Progenitor cell of endocrine pancreas (in vitro differentiated cells): ENCODE measurements around the gene SMCO2. TPM values are rescaled to one million over a fixed set of nuclear protein-coding genes. Genes with fewer than 3 reads are reported as not detected.

Experiments
- DNase-seq: peaks from one replicate; pipeline ENCODE4 v3.0.0; 2021; ENCODE audit warnings: low spot score; ENCODE audit not compliant: unreplicated experiment
- H3K27ac Mint-ChIP-seq: 2 replicates; pipeline ENCODE4 v1.8.0; 2021; ENCODE audit warnings: mild to moderate bottlenecking, moderate library complexity, mixed read lengths
- H3K27me3 Mint-ChIP-seq: 2 replicates; pipeline ENCODE4 v1.8.0; 2021; ENCODE audit warnings: mixed read lengths
- H3K36me3 Mint-ChIP-seq: 2 replicates; pipeline ENCODE4 v1.8.0; 2022; ENCODE audit warnings: mixed read lengths; ENCODE audit not compliant: insufficient read depth
- H3K4me1 Mint-ChIP-seq: 2 replicates; pipeline ENCODE4 v1.8.0; 2021; ENCODE audit warnings: low read depth, mixed read lengths
- H3K4me3 Mint-ChIP-seq: 2 replicates; pipeline ENCODE4 v1.8.0; 2021; ENCODE audit warnings: low read depth, mild to moderate bottlenecking, moderate library complexity, mixed read lengths
- H3K9me3 Mint-ChIP-seq: 2 replicates; pipeline ENCODE4 v1.8.0; 2021; ENCODE audit warnings: low read depth, mixed read lengths
- total RNA-seq: library from RNA; stranded (reverse); gene quantifications from 2 replicates; pipeline ENCODE4 v1.2.1, GENCODE V29; 2021
- TF ChIP-seq, protein P1 (sequence below): fragments of 200-600 bp; sonication (generic); IDR thresholded peaks from one replicate; pipeline ENCODE4 v1.5.0; 2021; ENCODE audit warnings: antibody characterized with exemption, mild to moderate bottlenecking; ENCODE audit not compliant: unreplicated experiment

The SMCO2 gene
- total RNA-seq, 1 donor from 2014 or later, result 1.4 TPM

DNA sequence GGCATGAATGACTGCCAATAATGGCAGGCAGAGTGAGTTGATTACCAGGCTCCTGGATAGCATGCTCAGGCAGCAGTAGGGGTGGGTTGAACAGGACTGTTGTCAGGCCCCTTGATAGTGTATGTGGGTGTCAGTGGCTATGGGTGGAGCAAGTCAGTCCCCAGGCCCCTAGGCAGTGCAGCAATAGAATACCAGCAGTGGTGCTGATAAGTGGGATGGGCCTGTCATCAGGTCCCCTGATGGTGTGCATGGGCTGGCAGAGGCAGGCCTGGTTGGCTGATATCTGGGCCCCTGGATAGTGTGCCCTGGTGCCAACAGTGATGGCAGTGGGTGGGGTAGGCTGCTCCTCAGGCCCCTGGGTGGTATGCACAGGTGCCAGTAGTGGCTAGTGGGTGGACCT is 32.4 kb downstream of the SMCO2 start:
- H3K4me1 Mint-ChIP-seq, result peaks cover 3% of the 10 kb centered on the region
- peaks cover 32% of the 10 kb centered on the region for H3K9me3 Mint-ChIP-seq
- TF ChIP-seq, protein P1, sequence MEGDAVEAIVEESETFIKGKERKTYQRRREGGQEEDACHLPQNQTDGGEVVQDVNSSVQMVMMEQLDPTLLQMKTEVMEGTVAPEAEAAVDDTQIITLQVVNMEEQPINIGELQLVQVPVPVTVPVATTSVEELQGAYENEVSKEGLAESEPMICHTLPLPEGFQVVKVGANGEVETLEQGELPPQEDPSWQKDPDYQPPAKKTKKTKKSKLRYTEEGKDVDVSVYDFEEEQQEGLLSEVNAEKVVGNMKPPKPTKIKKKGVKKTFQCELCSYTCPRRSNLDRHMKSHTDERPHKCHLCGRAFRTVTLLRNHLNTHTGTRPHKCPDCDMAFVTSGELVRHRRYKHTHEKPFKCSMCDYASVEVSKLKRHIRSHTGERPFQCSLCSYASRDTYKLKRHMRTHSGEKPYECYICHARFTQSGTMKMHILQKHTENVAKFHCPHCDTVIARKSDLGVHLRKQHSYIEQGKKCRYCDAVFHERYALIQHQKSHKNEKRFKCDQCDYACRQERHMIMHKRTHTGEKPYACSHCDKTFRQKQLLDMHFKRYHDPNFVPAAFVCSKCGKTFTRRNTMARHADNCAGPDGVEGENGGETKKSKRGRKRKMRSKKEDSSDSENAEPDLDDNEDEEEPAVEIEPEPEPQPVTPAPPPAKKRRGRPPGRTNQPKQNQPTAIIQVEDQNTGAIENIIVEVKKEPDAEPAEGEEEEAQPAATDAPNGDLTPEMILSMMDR, result no peak
- H3K27me3 Mint-ChIP-seq, result no peaks in the 10 kb centered on the region
- no peak overlapping the region for H3K27ac Mint-ChIP-seq
- no peak overlapping the region for H3K4me3 Mint-ChIP-seq
- H3K36me3 Mint-ChIP-seq, result peaks cover 14% of the 10 kb centered on the region
- no peak for DNase-seq

- H3K4me1 Mint-ChIP-seq, result peaks cover 3% of the 10 kb centered on the region
- no peaks in the 10 kb centered on the region for H3K27me3 Mint-ChIP-seq
- no peak overlapping the region for H3K27ac Mint-ChIP-seq
- no peak overlapping the region for H3K4me3 Mint-ChIP-seq
- H3K36me3 Mint-ChIP-seq, result peaks cover 14% of the 10 kb centered on the region
- peaks cover 32% of the 10 kb centered on the region for H3K9me3 Mint-ChIP-seq
- no peak for DNase-seq
- TF ChIP-seq, protein P1, result no peak
These were observed 33.5 kb downstream of the SMCO2 start for GRCh38 chr12:27480016-27480415.

DNA sequence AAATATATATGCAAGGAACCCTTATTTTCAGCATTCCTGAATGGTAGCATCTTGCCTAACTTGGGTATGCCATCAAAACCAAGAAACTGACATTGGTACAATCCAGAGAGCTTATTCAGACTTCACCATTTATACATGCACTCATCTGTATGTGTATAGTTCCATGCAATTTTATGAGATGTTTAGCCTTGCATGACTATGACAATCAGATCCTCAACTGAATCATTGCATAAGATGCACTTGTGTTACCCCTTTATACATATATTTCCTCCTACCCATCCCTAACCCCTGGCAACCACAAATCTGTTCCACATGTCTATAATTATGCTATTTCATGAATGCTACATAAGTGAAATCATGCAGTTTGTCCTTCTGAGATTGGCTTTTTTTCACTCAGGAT is 40.4 kb downstream of the SMCO2 start:
- H3K27ac Mint-ChIP-seq, result no peak overlapping the region
- H3K4me3 Mint-ChIP-seq, result no peak overlapping the region
- H3K27me3 Mint-ChIP-seq, result no peaks in the 10 kb centered on the region
- TF ChIP-seq, protein P1, result no peak
- H3K4me1 Mint-ChIP-seq, result peaks cover 3% of the 10 kb centered on the region
- DNase-seq, result no peak
- H3K9me3 Mint-ChIP-seq, result peaks cover 4% of the 10 kb centered on the region
- no peaks in the 10 kb centered on the region for H3K36me3 Mint-ChIP-seq

DNA sequence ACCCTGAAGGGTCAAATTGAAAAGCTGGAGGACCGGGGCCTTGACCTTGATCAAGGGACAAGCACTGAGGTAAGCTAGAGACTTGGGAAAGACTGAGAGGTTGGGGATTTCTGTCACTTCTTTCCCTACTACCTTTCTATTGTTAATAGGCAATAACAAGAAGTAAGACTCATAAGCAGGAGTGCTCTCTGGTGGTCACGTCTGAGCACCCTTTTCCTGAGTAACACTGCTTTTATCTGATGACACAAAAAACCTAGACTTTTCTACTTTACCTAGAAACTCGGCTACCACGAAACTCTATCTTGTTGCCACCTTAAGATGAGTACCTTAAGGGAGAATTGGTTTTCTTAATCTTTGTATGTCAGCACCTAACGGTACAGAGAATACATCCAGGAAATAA is 41.9 kb downstream of the SMCO2 start:
- no peaks in the 10 kb centered on the region for H3K9me3 Mint-ChIP-seq
- no peak overlapping the region for H3K27ac Mint-ChIP-seq
- H3K27me3 Mint-ChIP-seq, result no peaks in the 10 kb centered on the region
- no peaks in the 10 kb centered on the region for H3K36me3 Mint-ChIP-seq
- H3K4me1 Mint-ChIP-seq, result no peaks in the 10 kb centered on the region
- TF ChIP-seq, protein P1, result no peak
- no peak overlapping the region for H3K4me3 Mint-ChIP-seq
- no peak for DNase-seq

- TF ChIP-seq, protein P1, result no peak
- H3K27me3 Mint-ChIP-seq, result no peaks in the 10 kb centered on the region
- H3K9me3 Mint-ChIP-seq, result no peaks in the 10 kb centered on the region
- H3K4me1 Mint-ChIP-seq, result no peaks in the 10 kb centered on the region
- DNase-seq, result no peak
- no peak overlapping the region for H3K27ac Mint-ChIP-seq
- no peak overlapping the region for H3K4me3 Mint-ChIP-seq
- H3K36me3 Mint-ChIP-seq, result no peaks in the 10 kb centered on the region
These were observed 44.7 kb downstream of the SMCO2 start for GRCh38 chr12:27491226-27491625.
